Left hindlimb (tissue), 1 donor: ENCODE data around the gene ECHDC1.

ENCODE experiments used
- DNase-seq: peaks from one replicate; pipeline ENCODE4 v3.0.0-alpha.2; 2018

ECHDC1 gene

DNA sequence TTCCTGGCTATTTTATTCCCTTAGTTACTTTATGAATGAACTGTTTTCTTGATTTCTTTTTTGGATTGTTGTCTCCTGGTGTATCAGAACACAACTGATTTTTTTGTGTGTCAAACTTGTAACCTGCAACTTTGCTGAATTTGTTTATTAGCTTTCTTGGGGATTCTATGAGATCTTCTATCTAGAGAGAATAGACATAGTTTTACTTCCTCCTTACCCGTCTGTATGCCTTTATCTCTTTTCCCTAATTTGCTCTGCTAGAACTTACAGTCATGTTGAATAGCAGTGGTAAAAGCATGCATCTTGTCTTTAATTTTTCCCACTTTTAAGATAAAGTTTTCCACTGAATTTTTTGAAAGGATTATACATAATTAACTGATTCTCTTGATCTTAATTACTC, 63.6 kb downstream of the ECHDC1 start:
- no peak for DNase-seq

DNA sequence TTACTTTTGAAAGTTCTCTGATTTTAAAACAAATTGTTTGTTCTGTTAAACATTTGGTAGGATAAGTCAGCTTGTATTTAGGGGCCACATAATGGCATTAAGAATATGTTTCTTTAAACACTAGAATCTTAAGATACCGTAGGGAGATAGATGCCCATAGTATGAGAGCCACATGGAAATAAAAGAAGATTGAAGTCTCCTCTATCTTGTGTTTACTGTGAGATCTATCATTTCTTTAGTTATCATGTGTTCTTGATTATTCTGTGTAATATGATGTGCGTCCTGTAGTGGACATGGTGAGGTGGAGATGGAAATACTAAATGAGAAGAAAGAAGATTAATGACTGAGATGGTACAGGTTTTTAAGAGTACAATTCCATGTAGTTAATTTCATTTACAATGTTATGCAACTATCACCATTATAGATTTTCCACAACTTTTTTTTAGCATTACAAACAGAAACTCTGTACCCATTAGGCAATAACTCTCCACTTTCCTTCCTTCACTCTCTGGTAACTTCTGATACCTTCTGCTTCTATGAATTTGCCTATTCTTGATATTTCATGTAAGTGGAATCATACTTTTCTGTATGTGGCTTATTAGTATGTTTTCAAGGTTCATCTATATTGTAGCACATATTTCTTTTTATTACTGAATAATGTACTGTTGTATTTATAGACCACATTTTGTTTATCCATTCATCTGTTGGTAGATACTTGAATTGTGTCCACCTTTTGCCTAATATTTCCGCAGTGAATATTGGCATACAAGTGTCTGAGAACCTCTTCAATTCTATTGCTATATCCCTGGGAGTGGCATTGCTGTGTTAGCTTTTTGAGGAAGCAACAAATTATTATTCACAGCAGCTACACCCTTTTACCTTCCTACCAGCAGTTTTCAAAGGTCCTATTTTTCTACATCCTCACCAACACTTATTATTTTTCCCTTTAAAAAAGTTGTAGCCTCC, 65.2 kb downstream of the ECHDC1 start:
- no peak for DNase-seq

DNA sequence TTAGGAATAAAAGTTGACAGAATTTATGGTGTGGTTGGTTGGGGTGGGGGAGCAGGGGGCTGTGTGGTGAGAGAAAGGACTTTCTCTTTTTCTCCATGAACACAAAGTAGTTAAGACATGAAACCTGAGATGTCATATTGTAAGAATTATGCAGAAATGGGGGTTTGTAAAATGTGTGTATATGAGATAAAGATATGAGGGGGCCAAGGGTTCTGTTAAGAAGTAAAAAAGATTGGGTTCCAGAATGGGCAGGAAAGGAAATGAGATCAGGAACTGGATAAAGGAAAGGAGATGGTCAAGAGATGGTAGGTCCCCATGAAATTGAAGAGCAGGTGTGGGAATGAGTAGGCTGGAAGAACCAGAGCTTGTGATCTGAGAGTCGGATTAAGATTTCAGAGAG, 67.1 kb downstream of the ECHDC1 start:
- no peak for DNase-seq

- no peak for DNase-seq
Measured at GRCh38 chr6:127273499-127273898, 69.9 kb downstream of the ECHDC1 start.

GRCh38 chr6:127272576-127272975, 70.8 kb downstream of the ECHDC1 start:
- DNase-seq, result no peak

- no peak for DNase-seq
Measured at GRCh38 chr6:127267646-127268625, 75.5 kb downstream of the ECHDC1 start.

DNA sequence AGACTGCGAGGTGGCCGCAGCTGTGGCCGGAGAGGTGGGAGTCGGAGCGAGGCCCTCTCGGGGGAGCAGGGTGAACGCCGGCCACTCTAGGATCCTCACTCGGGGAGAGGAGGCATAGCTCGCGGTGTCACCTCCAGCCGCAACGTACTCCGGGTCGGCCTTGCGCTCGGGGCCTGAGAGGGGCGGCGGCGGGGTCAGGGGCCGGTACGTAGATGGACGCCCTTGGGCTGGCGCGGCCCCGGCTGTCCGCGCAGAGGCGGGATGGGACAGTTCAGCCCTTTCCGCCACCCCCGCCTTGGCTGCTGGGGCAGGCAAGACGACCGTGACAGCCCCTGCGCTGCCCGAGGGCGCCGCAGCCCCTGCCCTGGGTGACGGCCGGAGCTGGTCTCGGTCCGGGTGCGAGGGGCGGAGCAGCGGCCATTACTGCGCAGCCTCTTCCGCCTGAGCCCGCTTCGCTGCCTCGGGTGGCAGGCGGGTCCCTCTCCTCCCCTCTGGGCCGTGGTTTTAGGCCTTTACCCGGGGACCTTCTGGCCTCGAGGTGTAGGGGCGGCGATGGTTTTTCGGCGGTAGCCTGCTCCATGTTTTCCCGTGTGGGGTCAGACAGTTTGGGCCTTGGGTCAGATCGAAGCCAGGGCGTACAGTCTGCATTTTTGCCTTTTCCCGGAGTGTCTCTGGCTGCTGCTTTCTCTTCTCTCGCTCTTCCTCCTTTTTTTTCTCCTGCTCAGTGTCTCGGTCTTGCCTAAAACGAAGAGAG, 76.3 kb downstream of the ECHDC1 start:
- DNase-seq, result peak; percentile 81

- peak; percentile 91 for DNase-seq
Measured at GRCh38 chr6:127266178-127266891, 77.1 kb downstream of the ECHDC1 start, which contains the start of gene RNF146. TSS of gene RNF146 (plus strand) at chr6:127266864. CDS start at chr6:127280339, 13,475 bp downstream.

DNA sequence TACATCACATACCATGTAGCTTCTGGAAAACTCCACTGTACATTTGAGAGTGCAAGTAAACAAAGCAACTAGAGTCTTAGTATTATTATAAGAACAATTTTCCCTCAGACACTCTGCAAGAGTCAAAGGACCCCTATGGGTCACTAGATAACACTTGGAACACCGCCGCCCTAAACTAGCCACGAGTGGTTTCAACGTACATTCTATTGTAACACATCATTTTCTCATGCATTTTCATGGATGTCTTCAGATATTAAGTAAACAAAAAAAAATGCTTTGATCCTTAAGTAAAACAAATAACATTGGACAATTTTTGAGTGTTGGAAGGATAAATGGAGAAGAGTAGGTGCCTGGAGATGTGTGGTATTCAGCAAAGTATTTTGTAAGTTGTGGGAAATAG, 79.9 kb downstream of the ECHDC1 start:
- no peak for DNase-seq

DNA sequence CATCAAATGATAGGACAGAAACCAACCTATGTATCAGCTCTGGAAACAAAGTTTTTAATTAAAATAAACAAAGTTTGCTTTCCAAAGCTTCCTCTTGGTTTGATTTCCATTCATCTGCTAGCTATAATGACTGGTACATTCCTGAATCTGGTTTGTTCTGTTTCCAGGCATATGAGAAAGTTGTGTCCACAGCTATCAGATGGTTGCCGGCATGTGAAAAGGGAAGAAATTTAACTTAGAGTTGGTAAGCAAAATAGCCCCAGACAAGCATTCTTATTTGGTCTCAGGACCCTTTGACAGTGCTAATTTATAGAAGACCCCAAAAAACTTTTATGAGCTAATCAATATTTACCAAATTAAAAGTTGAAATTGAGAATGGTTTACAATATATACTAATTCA, 80.5 kb downstream of the ECHDC1 start:
- no peak for DNase-seq

DNA sequence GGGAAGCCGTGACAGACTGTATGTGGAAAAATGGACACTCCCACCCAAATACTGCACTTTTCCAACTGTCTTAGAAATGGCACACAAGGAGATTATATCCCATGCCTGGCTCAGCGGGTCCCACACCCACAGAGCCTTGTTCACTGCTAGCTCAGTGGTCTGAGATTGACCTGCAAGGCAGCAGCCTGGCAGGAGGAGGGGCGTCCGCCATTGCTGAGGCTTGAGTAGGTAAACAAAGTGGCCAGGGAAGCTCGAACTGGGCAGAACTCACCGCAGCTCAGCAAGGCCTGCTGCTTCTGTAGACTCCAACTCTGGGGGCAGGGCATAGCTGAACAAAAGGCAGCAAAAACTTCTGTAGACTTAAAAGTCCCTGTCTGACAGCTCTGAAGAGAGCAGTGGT, 88.1 kb downstream of the ECHDC1 start:
- no peak for DNase-seq

DNA sequence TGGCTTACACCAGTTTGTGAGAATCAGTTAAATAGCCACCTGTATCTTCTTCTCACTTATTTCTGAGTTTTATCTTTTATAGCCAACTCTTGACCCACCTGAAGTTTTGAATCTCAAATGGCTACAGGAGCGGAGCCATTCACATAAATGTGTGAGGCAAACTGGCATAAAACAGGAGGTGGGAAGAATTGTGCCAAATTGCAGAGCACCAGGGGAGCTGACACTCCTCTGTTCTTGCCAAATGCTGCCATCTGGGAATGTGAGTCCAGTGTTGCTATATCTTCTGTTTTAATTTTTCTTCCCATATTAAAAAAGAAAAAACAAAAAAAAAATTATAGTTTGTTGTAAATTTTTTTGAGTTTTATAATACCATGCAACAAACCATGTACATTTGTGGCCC, 93.8 kb downstream of the ECHDC1 start:
- DNase-seq, result no peak

DNA sequence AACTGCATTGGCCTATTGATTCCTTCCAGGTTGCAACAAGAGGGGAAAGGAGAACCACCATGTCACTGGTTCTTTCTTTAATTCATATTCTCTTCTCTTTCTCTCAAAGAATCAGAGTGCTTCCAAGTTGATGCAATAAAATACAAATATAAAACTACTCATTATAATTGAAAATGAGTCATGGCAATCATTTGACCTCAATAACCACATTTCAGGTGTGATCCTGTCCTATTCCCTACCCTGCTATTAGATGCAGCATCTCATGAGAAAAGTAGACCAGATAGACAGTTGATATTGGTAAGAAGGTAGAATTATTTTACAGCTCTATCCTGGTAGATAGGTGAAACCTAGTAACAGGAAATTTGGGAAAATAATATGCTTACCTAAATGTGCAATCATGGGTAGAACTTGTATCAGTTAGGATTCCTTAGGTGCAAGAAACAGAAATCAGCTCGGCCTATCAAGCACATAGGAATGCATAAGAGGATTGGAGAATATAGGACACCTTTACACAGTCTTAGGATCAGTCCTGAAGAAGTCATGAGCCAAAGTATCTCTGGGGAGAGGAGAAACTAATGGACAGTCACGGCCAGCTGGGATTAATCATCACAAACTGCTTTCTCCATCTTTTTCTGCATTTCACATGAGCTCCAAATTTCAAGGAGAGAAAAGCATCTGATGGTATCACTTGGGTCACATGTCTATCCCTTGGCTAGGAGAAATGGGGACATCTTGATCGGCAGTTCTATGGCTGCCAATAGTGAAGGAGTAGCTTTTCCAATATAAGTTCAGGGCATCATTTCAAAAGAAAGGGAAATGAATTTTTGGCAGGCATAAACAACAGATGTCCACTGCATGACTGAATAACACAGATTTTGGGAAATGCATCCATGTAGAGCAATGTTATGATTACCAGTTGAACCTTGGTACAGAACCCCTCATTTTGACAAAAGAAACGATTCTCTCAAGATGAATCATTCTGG, 96.0 kb downstream of the ECHDC1 start:
- DNase-seq, result no peak

DNA sequence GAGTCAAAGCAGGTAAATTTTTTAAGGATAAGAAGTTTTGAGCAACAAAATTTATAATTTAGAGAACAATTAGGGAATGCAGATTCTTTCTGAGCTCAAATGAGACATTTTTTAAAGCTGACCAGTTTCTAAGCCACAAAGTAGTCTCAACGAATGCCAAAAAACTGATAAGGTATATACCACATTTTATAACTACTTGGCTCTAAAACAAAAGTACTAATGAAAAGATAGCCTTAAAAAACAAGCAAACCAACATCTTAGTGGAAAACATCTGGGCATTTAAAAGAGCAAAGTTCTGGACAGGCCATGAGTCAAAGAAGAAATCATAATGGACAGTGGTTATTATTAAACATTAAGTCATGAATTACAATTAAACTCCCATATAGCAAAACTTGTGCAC, 99.9 kb downstream of the ECHDC1 start:
- no peak for DNase-seq
